ENCODE results near the gene DHX15. TPM values are rescaled to one million over a fixed set of nuclear protein-coding genes. Genes with fewer than 3 reads are reported as not detected.

Gene DHX15
- total RNA-seq, 1 experiment from 2014 or later, result 287 TPM

GRCh38 chr4:24576276-24576675 lies 8.1 kb downstream of the DHX15 start:
- Histone ChIP-seq H3K23me2 (ENCODE audit: insufficient read length, low read depth, low read length, poor library complexity, severe bottlenecking) (no peaks in the 10 kb centered on the region), H3K27me3 (ENCODE audit: insufficient read depth, low read length) (no peaks in the 10 kb centered on the region), H4K8ac (replicated peaks; ENCODE audit: insufficient read length, low read depth, low read length) (peak overlapping the region; percentile 21), H2BK15ac (ENCODE audit: low read depth, low read length) (no peak overlapping the region), H3K14ac (ENCODE audit: insufficient read depth, low read length) (no peak overlapping the region), H2AFZ (ENCODE audit: low read length) (no peak overlapping the region), H3K9me3 (ENCODE audit: control insufficient read depth, low read depth, low read length) (no peaks in the 10 kb centered on the region), H3K23ac (ENCODE audit: insufficient read length, low read depth, low read length) (peak overlapping the region; percentile 74), H3T11ph (ENCODE audit: low read length) (no peak overlapping the region), H4K5ac (ENCODE audit: insufficient read length, low read depth, low read length) (no peak overlapping the region), H2BK5ac (ENCODE audit: insufficient read length, low read length) (no peak overlapping the region), H2BK12ac (ENCODE audit: insufficient read length, low read depth, low read length) (no peak overlapping the region), H4K91ac (ENCODE audit: insufficient read length, low read depth, low read length) (no peak overlapping the region), H3K27ac (ENCODE audit: insufficient read length, low read depth, low read length) (no peak overlapping the region), H2BK120ac (ENCODE audit: low read depth, low read length, poor library complexity, severe bottlenecking) (no peak overlapping the region), H3K56ac (ENCODE audit: insufficient read length, low read depth, low read length) (no peak overlapping the region), H3K18ac (ENCODE audit: insufficient read length, low read depth, low read length) (no peak overlapping the region), H2BK20ac (ENCODE audit: low read depth, low read length, poor library complexity, severe bottlenecking) (no peak overlapping the region), H3K4me2 (ENCODE audit: insufficient read depth, insufficient read length, low read length) (peak overlapping the region; percentile 8), H3K79me1 (ENCODE audit: insufficient read depth, low read depth, low read length, poor library complexity, severe bottlenecking) (no peaks in the 10 kb centered on the region), H3K79me2 (ENCODE audit: insufficient read depth, low read length) (peaks cover 87% of the 10 kb centered on the region), H2AK5ac (ENCODE audit: insufficient read length, low read length) (no peak overlapping the region), H3K4ac (ENCODE audit: low read depth, low read length) (no peak overlapping the region), H4K20me1 (ENCODE audit: control insufficient read depth, insufficient read depth, insufficient read length) (no peaks in the 10 kb centered on the region), H3K4me1 (ENCODE audit: insufficient read depth, low read length) (no peaks in the 10 kb centered on the region; the same call in 1 of the 2 replicates), H3K9ac (ENCODE audit: extremely low read depth, insufficient read length, low read length) (no peak overlapping the region)
- 100% methylated on average over 9 of the region's 17 CpGs for WGBS (ENCODE audit: extremely low coverage, insufficient read length, low lambda C conversion rate)
- Mint-ChIP-seq H3K27ac (peak overlapping the region in 2 of 3 experiments; percentile 34 to 83; a peak in 3 of 7 replicates), H3K4me1 (peaks cover 53 to 66% of the 10 kb centered on the region in 2 experiments), H3K27me3 (ENCODE audit: low read depth) (no peaks in the 10 kb centered on the region), H3K36me3 (ENCODE audit: insufficient read depth in 1 of 3, low read depth in 3 of 3) (peaks cover 47 to 84% (median 83%) of the 10 kb centered on the region in 3 experiments), H3K4me3 (no peak overlapping the region), H3K9me3 (no peaks in the 10 kb centered on the region; a peak in 1 of 5 replicates)
- DNase-seq, result no peak
- TF ChIP-seq, protein P1, sequence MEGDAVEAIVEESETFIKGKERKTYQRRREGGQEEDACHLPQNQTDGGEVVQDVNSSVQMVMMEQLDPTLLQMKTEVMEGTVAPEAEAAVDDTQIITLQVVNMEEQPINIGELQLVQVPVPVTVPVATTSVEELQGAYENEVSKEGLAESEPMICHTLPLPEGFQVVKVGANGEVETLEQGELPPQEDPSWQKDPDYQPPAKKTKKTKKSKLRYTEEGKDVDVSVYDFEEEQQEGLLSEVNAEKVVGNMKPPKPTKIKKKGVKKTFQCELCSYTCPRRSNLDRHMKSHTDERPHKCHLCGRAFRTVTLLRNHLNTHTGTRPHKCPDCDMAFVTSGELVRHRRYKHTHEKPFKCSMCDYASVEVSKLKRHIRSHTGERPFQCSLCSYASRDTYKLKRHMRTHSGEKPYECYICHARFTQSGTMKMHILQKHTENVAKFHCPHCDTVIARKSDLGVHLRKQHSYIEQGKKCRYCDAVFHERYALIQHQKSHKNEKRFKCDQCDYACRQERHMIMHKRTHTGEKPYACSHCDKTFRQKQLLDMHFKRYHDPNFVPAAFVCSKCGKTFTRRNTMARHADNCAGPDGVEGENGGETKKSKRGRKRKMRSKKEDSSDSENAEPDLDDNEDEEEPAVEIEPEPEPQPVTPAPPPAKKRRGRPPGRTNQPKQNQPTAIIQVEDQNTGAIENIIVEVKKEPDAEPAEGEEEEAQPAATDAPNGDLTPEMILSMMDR (conservative IDR thresholded peaks at IDR 0.05), result no peak
